ENCODE results near the gene THRB.

- no peak for TF ChIP-seq EZH2phosphoT487 (IDR thresholded peaks at IDR 0.05; ENCODE audit: low read depth, severe bottlenecking, unreplicated experiment)
- TF ChIP-seq EZH2 (IDR thresholded peaks at IDR 0.05; ENCODE audit: borderline replicate concordance): no peak
- TF ChIP-seq CTCF (IDR thresholded peaks at IDR 0.05; ENCODE audit: poor library complexity): no peak
These were observed 47.3 kb upstream of the THRB start for GRCh38 chr3:24541935-24542334.
